DMS53 (cell line): ENCODE results near the gene CREG1.

Experiments used
- DNase-seq: peaks from one replicate; lab custom pipeline; 2025; lab: John Stamatoyannopoulos, UW

Gene CREG1

DNA sequence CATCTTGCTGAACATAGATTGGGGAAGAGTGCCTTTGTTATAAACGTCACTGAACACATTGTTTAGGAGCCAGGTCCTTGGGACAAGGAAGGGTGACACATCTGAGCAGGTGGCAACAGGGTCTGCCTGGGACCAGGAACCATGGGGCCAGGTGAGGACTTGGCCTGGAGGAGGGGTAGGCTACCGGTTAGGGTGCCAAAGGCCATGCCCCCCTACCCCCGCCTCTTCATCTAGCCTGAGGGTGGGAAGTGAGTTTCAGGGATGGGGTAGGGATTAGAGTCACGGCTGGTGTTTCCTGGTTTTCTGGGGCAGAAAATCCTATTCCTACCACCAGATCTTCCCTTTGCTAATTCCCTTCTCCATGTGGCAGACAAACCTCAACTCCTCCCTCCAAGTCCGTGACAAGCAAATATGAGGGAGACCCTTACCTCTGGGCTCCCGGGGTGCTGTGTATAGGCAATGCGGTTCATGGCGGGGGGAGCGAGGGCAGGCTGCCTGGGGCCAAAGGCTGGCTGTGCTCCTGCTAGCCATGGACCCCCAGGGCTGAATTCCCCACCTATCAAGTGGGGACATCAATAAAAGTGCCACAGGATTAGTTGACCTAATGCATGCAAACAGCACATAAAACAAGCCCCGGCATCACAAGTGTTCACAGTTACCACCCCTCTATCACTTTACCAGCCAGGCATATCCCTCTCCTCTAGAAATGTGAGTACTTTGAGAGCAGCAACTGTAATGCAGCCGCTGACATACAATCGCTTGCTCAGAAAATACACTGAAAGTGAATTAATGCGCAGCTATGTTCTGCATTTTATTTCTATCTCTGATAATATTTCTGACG, 49.7 kb downstream of the CREG1 start:
- DNase-seq = no peak

DNA sequence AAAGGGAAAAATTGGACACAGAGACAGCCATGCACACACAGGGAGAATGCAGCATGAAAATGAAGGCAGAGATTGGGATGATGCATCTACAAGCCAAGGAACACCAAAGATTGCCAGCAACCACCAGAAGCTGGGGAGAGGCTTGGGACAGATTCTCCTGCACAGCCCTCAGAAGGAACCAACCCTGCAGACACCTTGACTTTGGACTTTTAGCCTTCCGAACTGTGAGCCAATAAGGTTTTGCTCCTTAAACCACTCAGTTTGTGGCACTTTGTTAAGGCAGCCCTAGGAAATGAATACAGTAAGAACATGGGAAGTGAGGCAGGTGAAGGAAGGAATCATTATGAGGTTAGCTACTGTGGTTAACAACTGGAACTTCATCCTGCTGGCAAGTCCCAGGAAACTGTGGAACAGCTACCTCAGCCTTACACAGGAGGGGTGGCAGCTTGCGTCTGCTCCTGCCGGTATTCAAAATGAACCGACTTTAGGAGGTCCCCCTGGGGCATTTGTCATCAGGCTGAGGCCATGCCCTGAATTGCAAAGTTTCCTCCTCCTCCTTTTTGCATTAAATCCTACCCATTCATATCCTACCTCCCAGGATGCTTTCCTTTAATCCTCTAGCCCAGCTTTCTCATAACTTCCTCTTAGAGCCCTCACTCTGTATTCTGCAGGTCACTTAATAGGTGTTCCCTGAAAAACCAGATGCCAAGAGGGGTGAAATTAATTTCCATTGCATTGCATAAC, 50.7 kb downstream of the CREG1 start:
- DNase-seq = no peak

DNA sequence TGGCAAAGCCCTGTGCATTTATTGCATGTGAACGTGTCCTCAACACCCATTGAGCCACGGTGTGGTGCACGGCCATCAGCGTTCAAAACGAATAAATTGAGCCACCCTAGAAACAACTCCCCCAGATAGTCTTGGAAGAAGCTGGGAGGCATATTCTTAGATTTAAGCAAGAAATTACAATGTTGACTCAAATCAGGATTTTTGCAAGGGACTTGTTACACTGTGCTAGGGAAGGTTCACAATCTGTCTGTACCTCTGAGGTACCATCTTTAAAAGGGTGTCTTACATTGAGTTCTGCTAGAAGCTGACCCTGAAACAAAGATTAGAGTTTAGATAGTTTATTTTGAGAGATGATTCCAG, 51.4 kb downstream of the CREG1 start:
- no peak for DNase-seq

DNA sequence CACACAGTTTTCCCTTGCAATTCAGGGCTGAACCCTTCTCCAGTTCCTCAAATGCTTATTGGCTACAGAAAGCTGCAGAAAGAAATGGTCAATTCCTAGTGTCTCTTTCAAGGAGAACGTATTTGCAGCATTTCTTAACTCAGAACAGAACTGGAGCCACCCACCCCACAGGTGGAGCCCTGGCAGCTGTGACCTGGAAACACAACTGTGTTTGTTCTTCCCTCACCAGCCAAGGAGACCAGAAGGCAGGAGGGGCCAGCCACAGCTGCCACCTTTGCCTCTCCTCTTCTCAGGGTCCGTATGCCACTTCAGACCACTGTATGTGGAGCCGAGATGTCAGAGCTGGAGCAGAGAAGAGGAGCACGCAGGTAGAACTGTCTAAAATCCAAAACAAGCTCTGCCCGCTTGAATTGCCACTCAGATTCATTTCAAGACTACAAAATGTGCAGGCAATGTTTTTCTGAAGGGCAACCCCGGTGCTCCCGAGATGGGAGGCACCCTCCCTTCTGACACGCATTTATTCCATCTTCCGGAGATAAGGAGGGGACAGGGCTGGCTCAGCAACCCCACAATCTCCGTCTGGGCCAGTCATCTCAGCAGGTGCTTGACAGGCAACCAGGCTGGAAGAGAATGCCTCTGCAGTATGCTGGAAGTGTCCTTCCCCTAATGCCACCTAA, 51.9 kb downstream of the CREG1 start:
- peak; percentile 20 for DNase-seq

DNA sequence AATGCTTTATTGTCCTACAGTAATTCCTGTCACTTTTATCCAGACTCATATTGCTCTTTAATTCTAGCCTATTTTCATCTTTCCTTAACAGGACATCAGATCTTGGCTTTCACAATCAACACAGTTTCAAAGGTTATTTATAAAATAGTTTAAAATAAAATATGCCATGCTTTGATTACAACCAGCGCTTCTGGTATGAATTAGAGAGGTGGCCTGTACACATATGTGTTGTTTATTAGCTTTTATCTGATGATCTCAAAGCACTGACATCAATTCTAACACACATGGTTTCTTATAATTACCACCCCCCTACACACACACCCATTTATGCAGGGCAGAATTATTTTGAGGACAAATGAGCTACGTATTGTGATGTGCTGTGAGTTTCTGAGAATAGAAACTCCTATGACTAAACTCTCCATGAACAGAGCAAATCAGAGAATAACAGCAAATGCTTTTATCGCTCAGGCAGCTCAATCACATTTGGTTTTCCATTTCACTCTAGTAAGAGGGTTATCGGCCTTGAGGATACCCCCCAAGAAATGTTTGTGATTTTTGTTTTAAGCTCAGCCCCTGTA, 53.2 kb downstream of the CREG1 start:
- no peak for DNase-seq

DNA sequence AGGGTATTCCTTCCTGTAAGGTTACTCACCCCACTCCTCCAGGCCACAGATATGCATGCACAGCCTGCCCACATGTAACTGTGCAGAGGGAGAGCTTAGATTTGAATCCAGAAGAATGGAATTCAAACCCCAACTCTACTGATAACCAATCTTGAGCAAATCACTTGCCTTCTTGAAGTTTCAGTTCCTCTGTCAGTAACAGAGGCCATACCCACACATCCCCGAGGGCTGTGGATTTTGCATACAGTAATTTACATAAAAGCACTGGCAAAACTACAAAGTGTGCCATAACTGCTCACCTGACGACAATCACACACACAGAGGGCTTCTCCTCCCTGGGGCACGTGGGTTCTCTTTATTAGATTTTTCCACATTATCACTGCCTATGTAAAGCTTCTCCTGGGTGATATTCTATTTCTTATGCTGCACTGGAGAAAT, 53.9 kb downstream of the CREG1 start:
- no peak for DNase-seq

DNA sequence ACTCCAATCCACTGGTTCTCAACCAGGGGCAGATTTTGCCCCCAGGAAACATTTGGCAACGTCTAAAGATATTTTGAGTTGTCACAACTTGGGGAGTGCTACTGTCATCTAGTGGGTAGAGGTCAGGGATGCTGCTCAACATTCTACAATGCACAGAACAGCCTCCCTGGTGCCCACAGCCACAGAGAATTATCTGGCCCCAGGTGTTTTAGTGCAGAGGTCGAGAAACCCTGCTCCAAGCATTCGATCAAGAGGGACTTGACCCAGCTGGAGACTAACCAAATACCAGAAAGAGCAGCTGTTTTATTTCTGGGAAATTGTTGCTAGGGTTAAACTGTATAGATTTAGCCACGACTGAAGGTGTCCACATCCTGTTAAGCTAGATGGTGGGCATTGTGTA, 54.5 kb downstream of the CREG1 start:
- DNase-seq = no peak

DNA sequence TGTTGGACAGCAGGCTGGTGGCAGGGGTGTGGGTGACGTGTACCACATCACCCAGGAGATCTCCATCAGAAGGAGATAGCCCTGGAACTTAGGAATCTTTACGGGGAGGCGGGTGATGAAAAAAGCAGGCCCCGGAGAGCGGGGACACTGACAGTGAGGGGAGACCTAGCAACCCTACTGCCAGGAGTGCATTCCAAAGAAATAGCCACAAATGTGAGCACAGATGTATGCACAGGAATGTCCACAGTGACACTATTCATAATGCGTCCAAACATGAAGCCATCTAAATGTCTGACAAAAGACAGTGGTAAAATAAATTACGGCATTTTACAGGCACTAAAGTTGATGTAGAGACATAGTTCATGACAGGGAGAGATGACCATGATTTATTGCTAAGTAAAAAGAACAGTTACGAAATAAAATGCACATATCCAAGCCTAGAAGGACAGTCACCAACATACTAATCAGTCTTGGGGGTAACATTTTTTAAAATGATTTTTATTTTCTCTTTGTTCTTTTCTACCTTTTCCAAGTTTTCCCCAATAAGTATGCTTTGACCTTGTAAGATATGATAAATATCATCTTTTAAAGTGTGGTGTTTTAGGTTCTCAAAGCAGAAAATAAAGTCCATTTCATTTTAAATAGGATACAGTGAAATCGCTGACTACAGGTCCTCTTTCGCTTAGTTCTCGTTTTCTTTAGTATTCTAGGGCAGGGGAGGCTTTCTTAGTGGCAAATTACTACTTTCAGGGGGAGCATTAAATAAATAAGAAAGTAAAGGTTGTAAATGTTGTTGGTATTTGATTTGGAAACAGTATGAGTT, 56.6 kb downstream of the CREG1 start:
- no peak for DNase-seq

DNA sequence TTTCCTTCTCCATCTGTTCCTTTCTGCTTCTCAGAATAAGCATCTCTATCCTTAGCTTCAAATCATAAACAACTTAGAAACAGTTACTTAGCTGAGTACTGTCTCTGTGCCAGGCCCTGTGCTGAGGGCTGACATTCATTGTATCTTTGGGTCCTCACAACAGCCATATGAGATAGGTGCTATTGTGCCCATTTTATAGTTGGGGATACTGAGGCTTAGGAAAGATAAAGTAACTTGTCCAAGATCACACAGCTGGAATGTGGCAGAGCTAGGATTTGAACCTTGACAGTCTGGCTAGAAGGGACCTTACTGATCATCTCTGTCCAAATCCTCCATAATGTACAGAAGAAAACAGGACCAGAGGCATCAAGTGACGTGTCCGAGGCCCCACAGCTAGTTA, 60.2 kb downstream of the CREG1 start:
- DNase-seq = no peak

DNA sequence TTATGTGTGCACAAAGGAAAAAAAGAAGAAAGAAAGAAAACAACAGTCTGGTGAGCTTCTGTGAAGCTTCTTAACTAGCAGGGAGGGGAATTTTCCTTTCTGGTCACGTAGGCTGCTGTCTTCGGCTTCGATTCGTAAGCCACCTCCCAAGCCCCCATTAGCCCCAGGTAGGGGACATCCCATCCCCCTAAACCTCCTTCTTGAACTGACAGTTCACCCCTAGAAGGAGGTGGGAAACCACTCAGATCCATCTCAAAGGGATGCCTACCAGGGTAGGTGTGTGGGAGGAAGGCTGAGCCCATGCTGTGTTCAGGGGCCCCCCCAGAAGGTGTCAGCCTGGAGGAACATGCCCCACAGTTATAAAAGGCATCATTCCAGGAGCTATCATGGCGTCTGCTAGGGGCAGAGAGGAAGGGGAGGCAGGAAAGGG, 61.1 kb downstream of the CREG1 start:
- DNase-seq = no peak

DNA sequence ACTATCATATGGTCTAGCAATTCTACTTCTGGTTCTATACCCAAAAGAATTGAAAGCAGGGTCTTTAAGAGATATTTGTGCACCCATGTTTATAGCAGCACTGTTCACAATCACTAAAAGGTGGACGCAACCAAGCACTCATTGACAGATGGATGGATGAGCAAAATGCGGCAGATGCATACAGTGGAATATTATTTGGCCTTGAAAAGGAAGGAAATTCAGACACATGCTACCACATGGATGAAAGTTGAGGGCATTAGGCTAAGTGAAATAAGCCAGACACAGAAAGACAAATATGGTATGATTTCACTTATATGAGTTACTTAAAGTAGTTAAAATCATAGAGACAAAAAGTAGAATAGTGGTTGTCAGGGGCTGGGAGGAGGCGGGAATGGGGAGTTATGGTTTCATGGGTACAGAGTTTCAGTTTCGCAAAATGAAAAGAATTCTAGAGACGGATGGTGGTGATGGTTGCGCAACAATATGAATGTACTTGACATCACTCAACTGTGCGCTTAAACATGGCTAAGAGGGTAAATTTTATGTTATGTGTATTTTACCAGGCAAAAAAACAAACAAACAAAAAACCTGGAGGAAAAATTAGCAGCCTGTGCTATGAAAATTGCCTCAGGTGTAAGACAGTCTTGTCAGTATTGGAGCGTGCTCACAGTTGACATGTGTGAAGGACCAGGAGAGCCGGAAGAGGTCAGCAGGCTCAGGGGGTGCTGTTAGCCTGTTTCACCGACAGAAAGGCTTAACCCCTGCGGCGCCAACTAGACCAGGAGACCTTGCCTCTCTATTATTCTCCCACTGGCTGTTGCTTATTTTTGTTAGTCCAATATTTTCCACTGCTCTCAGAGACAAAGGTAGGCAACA, 61.7 kb downstream of the CREG1 start:
- peak; percentile 12 for DNase-seq
